ENCODE data around the gene C19orf25. TPM values are rescaled to one million over a fixed set of nuclear protein-coding genes. Genes with fewer than 3 reads are reported as not detected.
A peak's percentile ranks its signal among the peaks of the same experiment; 100 is the strongest.

The C19orf25 gene
- total and polyA plus RNA-seq, 9 of the 15 experiments (the other 6 are each of a cell fraction or from before 2014, with no cell fraction given): 0.79 to 96.0 (median 36.1) TPM

DNA sequence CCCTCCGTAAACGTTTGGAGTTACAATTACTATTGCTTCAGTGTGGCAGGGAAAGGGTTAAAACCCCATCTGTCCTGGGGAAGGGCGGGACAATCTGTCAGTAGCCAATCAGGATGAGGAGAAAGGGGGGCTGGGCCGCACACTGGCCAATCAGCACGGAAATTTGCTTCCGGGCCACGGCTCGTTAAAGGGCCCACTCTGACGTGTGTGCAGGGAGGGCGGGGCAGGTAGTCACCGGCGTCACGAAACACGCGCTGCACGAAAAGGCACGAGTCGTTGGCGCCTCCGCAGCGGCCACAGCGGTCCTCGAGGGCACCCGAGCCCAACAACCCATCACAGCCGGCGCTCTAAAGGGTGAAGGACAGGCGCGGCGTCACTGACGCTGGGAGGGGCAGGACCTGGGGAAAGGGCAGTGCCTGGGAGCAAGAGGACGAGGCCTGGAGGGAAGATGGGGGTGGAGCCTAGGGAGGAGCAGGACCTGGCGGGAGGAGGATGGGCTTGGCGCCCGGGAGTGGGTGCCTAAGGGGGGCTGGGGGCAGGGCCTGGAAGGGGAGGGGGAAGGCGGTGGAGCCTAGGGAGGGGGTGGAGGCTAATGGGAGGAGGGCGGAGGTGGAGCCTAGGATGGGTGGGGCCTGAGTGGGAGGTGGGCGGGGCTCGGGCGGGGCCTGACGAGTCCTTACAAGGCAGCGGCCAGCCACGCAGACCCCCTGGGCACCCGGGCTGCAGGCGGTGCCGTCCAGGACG lies 28.9 kb upstream of the C19orf25 start (continued):
- TF ChIP-seq TEAD1 (CRISPR knock-in tag; IDR thresholded peaks at IDR 0.05) (0 out of 4 replicates have a peak, but pooled peaks of 1 of the 2 experiments have one; percentile 7), SP1 (CRISPR knock-in tag; IDR thresholded peaks at IDR 0.05) (peak; percentile 77), ZNF75A (CRISPR knock-in tag; IDR thresholded peaks at IDR 0.05) (no peak), PURB (CRISPR knock-in tag; IDR thresholded peaks at IDR 0.05; ENCODE audit: low read depth) (no peak), LEF1 (IDR thresholded peaks at IDR 0.05) (no peak), RBM14 (IDR thresholded peaks at IDR 0.05; ENCODE audit: borderline replicate concordance, insufficient read depth, low read depth, low read length) (no peak), ZSCAN29 (IDR thresholded peaks at IDR 0.05) (no peak), RAD51 (IDR thresholded peaks at IDR 0.05; ENCODE audit: borderline replicate concordance, low read depth) (no peak), TAF7 (tag; IDR thresholded peaks at IDR 0.05) (no peak), SAFB2 (IDR thresholded peaks at IDR 0.05; ENCODE audit: borderline replicate concordance, low read depth, low read length, severe bottlenecking) (no peak)
- TF ChIP-seq, protein P1, sequence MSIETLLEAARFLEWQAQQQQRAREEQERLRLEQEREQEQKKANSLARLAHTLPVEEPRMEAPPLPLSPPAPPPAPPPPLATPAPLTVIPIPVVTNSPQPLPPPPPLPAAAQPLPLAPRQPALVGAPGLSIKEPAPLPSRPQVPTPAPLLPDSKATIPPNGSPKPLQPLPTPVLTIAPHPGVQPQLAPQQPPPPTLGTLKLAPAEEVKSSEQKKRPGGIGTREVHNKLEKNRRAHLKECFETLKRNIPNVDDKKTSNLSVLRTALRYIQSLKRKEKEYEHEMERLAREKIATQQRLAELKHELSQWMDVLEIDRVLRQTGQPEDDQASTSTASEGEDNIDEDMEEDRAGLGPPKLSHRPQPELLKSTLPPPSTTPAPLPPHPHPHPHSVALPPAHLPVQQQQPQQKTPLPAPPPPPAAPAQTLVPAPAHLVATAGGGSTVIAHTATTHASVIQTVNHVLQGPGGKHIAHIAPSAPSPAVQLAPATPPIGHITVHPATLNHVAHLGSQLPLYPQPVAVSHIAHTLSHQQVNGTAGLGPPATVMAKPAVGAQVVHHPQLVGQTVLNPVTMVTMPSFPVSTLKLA (conservative IDR thresholded peaks at IDR 0.05): peak; percentile 93 to 96
- TF ChIP-seq, protein P2, sequence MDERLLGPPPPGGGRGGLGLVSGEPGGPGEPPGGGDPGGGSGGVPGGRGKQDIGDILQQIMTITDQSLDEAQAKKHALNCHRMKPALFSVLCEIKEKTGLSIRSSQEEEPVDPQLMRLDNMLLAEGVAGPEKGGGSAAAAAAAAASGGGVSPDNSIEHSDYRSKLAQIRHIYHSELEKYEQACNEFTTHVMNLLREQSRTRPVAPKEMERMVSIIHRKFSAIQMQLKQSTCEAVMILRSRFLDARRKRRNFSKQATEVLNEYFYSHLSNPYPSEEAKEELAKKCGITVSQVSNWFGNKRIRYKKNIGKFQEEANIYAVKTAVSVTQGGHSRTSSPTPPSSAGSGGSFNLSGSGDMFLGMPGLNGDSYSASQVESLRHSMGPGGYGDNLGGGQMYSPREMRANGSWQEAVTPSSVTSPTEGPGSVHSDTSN (CRISPR knock-in tag; IDR thresholded peaks at IDR 0.05; ENCODE audit: low read depth): no peak
- TF ChIP-seq, protein P2 (tag; conservative IDR thresholded peaks at IDR 0.05; ENCODE audit: low read depth): no peak; the same call in 1 of the 2 replicates
- TF ChIP-seq, protein P3, sequence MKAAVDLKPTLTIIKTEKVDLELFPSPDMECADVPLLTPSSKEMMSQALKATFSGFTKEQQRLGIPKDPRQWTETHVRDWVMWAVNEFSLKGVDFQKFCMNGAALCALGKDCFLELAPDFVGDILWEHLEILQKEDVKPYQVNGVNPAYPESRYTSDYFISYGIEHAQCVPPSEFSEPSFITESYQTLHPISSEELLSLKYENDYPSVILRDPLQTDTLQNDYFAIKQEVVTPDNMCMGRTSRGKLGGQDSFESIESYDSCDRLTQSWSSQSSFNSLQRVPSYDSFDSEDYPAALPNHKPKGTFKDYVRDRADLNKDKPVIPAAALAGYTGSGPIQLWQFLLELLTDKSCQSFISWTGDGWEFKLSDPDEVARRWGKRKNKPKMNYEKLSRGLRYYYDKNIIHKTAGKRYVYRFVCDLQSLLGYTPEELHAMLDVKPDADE (conservative IDR thresholded peaks at IDR 0.05; ENCODE audit: control insufficient read depth, low read depth, low read length): 0 out of 2 replicates have a peak, but pooled peaks have one; percentile 24
- TF ChIP-seq, protein P4, sequence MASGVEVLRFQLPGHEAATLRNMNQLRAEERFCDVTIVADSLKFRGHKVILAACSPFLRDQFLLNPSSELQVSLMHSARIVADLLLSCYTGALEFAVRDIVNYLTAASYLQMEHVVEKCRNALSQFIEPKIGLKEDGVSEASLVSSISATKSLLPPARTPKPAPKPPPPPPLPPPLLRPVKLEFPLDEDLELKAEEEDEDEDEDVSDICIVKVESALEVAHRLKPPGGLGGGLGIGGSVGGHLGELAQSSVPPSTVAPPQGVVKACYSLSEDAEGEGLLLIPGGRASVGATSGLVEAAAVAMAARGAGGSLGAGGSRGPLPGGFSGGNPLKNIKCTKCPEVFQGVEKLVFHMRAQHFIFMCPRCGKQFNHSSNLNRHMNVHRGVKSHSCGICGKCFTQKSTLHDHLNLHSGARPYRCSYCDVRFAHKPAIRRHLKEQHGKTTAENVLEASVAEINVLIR (CRISPR knock-in tag; IDR thresholded peaks at IDR 0.05): peak; percentile 69; the same call in 1 of the 2 replicates
- TF ChIP-seq, protein P5, sequence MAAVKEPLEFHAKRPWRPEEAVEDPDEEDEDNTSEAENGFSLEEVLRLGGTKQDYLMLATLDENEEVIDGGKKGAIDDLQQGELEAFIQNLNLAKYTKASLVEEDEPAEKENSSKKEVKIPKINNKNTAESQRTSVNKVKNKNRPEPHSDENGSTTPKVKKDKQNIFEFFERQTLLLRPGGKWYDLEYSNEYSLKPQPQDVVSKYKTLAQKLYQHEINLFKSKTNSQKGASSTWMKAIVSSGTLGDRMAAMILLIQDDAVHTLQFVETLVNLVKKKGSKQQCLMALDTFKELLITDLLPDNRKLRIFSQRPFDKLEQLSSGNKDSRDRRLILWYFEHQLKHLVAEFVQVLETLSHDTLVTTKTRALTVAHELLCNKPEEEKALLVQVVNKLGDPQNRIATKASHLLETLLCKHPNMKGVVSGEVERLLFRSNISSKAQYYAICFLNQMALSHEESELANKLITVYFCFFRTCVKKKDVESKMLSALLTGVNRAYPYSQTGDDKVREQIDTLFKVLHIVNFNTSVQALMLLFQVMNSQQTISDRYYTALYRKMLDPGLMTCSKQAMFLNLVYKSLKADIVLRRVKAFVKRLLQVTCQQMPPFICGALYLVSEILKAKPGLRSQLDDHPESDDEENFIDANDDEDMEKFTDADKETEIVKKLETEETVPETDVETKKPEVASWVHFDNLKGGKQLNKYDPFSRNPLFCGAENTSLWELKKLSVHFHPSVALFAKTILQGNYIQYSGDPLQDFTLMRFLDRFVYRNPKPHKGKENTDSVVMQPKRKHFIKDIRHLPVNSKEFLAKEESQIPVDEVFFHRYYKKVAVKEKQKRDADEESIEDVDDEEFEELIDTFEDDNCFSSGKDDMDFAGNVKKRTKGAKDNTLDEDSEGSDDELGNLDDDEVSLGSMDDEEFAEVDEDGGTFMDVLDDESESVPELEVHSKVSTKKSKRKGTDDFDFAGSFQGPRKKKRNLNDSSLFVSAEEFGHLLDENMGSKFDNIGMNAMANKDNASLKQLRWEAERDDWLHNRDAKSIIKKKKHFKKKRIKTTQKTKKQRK (IDR thresholded peaks at IDR 0.05; ENCODE audit: borderline replicate concordance, low read depth, low read length): 0 out of 2 replicates have a peak, but pooled peaks have one; percentile 35

Measured in K562 (cell line).